K562 (cell line): Measurements from ENCODE around the gene SBK3. TPM values are rescaled to one million over a fixed set of nuclear protein-coding genes. Genes with fewer than 3 reads are reported as not detected.

Experiments
- ARID2 ChIP-seq: fragments of 450-650 bp; IDR thresholded peaks from 2 replicates; pipeline ENCODE4 v1.6.1; 2017; ENCODE audit warnings: antibody characterized with exemption, mild to moderate bottlenecking
- BRD9 ChIP-seq: fragments of 450-650 bp; IDR thresholded peaks from 2 replicates; pipeline ENCODE4 v1.6.1; 2018; ENCODE audit warnings: low read depth; ENCODE audit not compliant: partially characterized antibody
- CREBBP ChIP-seq: IDR thresholded peaks from one replicate; pipeline ENCODE4 v1.6.1; 2012; ENCODE audit warnings: low read depth, mild to moderate bottlenecking, control low read depth, inconsistent platforms, low read length
- EP400 ChIP-seq: fragments of 450-650 bp; IDR thresholded peaks from 2 replicates; pipeline ENCODE4 v1.6.1; 2017; ENCODE audit warnings: antibody characterized with exemption, mild to moderate bottlenecking, moderate library complexity
- ETV6 ChIP-seq, 3 experiments: fragments of 150-350 bp in 1 of 3; sonication (generic) in 1 of 3; formaldehyde crosslinking in 1 of 3; IDR thresholded peaks; 2 replicates each; pipeline versions ENCODE4 v1.6.1 to v1.8.0; 2014 to 2022; ENCODE audit warnings: borderline replicate concordance in 2 of 3, low read depth in 2 of 3, antibody characterized with exemption in 1 of 3, low read length in 1 of 3, mild to moderate bottlenecking in 1 of 3, missing genetic modification reagents in 1 of 3
- KLF13 ChIP-seq: fragments of 450-650 bp; IDR thresholded peaks from 2 replicates; pipeline ENCODE4 v1.6.1; 2016; ENCODE audit warnings: missing genetic modification characterization, low read depth, mild to moderate bottlenecking, missing compliant biosample characterization, moderate library complexity, borderline replicate concordance
- NCOA6 ChIP-seq: fragments of 450-650 bp; IDR thresholded peaks from 2 replicates; pipeline ENCODE4 v1.6.1; 2017; ENCODE audit warnings: mild to moderate bottlenecking
- RAD21 ChIP-seq, 2 experiments: fragments of 250-450 bp in 1 of 2; fragments of 450-650 bp in 1 of 2; sonication (Bioruptor Pico) in 1 of 2; formaldehyde crosslinking in 1 of 2; IDR thresholded peaks in 1 of 2; conservative IDR thresholded peaks in 1 of 2; 2 replicates each; pipeline versions ENCODE4 v1.4.0 to v1.8.0; 2020 to 2022; ENCODE audit warnings: mild to moderate bottlenecking in 2 of 2, moderate library complexity in 1 of 2
- RERE ChIP-seq: sonication (generic); formaldehyde crosslinking; IDR thresholded peaks from 2 replicates; pipeline ENCODE4 v1.8.0; 2023; ENCODE audit warnings: missing genetic modification reagents, mild to moderate bottlenecking, borderline replicate concordance
- SIN3B ChIP-seq: fragments of 450-650 bp; IDR thresholded peaks from 2 replicates; pipeline ENCODE4 v1.6.1; 2017; ENCODE audit warnings: low read depth, mild to moderate bottlenecking, moderate library complexity
- SRF ChIP-seq, 2 experiments: fragments of 250-450, 450-650 bp in 1 of 2; sonication (Bioruptor Pico) in 1 of 2; sonication (generic) in 1 of 2; formaldehyde crosslinking; IDR thresholded peaks; 2 replicates each; pipeline versions ENCODE4 v1.5.0 to v1.5.1; 2020 to 2022; ENCODE audit warnings: mild to moderate bottlenecking in 1 of 2, missing genetic modification reagents in 1 of 2
- TGIF2 ChIP-seq: sonication (generic); formaldehyde crosslinking; IDR thresholded peaks from 2 replicates; pipeline ENCODE4 v1.8.1; 2022; ENCODE audit warnings: mild to moderate bottlenecking, missing genetic modification reagents, moderate library complexity
- THAP7 ChIP-seq: fragments of 250-450 bp; sonication (Bioruptor Pico); IDR thresholded peaks from 2 replicates; pipeline ENCODE4 v1.5.0; 2021
- ZNF121 ChIP-seq: sonication (generic); formaldehyde crosslinking; conservative IDR thresholded peaks from 2 replicates; pipeline ENCODE4 v1.8.0; 2022; ENCODE audit warnings: missing genetic modification reagents
- ZNF165 ChIP-seq: fragments of 250-450 bp; sonication (Bioruptor Pico); IDR thresholded peaks from 2 replicates; pipeline ENCODE4 v1.4.0; 2020; ENCODE audit warnings: borderline replicate concordance
- ZNF41 ChIP-seq: fragments of 250-450 bp; sonication (Bioruptor Pico); conservative IDR thresholded peaks from 2 replicates; pipeline ENCODE4 v1.4.0; 2020; ENCODE audit warnings: mild to moderate bottlenecking
- polyA plus RNA-seq, 8 experiments: library from polyadenylated mRNA; depleted of rRNA in 4 of 8; stranded (reverse) in 5 of 8; unstranded in 3 of 8; fragments of >200 nt; fragmentation: Nextera tagmentation in 2 of 8; fragmentation: Illumina TruSeq in 1 of 8; extraction: Ambion mirVana in 2 of 8; extraction: Trizol in 1 of 8; gene quantifications; 2 replicates each; pipeline versions ENCODE4 v1.2.1 to v1.2.3, GENCODE V29; 2011 to 2014; ENCODE audit warnings: inconsistent platforms in 1 of 8, missing spikeins in 1 of 8
- total RNA-seq, 7 experiments: library from RNA; depleted of rRNA in 6 of 7; stranded (reverse); fragments of >200 nt in 6 of 7; fragmentation: Illumina TruSeq in 2 of 7; extraction: Trizol in 2 of 7; gene quantifications; 2 replicates each; pipeline versions ENCODE4 v1.2.1 to v1.2.3, GENCODE V29; 2011 to 2021; ENCODE audit warnings: low replicate concordance in 1 of 7
- TF ChIP-seq, protein P1 (sequence below): fragments of 450-650 bp; IDR thresholded peaks from 2 replicates; pipeline ENCODE4 v1.6.1; 2018; ENCODE audit not compliant: partially characterized antibody

SBK3 gene
- total and polyA plus RNA-seq, 9 of the 15 experiments (the other 6 are each of a cell fraction or from before 2014, with no cell fraction given), result 0.11 to 0.43 (median 0.13) TPM; not detected in 6

DNA sequence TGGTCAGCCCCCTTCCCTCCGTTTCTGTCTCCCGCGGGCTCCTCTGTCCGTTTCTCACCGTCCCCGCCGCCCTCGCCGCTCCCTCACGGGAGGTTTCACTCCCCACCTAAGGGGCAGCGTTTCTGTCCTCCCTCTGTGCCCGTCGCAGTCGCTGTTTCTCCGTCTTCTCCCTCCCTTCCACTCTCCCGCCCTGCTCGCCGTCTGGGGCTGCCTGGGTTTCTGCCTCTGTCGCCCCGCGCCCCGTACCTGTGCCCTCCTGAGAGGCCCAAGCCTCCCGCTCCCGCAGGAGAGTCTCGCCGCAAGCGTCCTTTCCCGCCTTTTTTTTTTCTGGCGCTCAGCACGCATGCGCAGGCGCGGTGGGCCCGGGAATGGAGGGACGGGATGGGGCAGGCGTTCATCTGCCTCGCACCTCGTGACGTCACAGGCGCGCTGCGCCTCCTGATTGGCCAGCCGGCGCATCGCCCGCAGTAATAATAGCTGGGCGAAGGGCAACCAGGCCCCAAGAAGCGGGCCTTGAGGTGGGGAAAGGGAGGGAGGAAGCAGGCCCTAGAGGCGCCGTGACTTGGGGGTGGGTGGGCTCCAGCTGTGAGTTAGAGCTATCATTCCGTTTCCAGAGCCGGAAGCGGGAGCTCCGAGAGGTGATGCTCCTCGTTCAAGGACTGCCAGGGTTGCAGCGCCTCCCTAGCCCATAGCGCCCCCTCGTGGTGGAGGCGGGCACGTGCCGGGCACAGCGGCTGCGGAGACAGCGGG is 41.7 kb downstream of the SBK3 start (continued):
- TF ChIP-seq RERE (CRISPR knock-in tag) (peak; percentile 100), RAD21 (CRISPR knock-in tag; conservative IDR thresholded peaks at IDR 0.05 in 1 of 2, IDR thresholded peaks at IDR 0.05 in 1 of 2) (peak; percentile 93 to 95), SRF (CRISPR knock-in tag; IDR thresholded peaks at IDR 0.05) (peak in 1 of 2 experiments; percentile 68; a peak in 1 of 4 replicates), TGIF2 (CRISPR knock-in tag) (peak; percentile 97), ZNF165 (no peak), NCOA6 (no peak), THAP7 (CRISPR knock-in tag) (no peak), BRD9 (no peak), EP400 (peak; percentile 87), KLF13 (tag) (no peak), ZNF41 (CRISPR knock-in tag) (no peak), SIN3B (no peak), ZNF121 (CRISPR knock-in tag) (peak; percentile 72), ARID2 (peak; percentile 56; the same call in 1 of the 2 replicates), CREBBP (no peak), ETV6 (IDR thresholded peaks at IDR 0.05; ENCODE audit: borderline replicate concordance in 1 of 2, low read depth in 2 of 2, low read length in 1 of 2) (no peak), ETV6 (CRISPR knock-in tag; IDR thresholded peaks at IDR 0.05; ENCODE audit: borderline replicate concordance) (peak; percentile 100)
- TF ChIP-seq, protein P1, sequence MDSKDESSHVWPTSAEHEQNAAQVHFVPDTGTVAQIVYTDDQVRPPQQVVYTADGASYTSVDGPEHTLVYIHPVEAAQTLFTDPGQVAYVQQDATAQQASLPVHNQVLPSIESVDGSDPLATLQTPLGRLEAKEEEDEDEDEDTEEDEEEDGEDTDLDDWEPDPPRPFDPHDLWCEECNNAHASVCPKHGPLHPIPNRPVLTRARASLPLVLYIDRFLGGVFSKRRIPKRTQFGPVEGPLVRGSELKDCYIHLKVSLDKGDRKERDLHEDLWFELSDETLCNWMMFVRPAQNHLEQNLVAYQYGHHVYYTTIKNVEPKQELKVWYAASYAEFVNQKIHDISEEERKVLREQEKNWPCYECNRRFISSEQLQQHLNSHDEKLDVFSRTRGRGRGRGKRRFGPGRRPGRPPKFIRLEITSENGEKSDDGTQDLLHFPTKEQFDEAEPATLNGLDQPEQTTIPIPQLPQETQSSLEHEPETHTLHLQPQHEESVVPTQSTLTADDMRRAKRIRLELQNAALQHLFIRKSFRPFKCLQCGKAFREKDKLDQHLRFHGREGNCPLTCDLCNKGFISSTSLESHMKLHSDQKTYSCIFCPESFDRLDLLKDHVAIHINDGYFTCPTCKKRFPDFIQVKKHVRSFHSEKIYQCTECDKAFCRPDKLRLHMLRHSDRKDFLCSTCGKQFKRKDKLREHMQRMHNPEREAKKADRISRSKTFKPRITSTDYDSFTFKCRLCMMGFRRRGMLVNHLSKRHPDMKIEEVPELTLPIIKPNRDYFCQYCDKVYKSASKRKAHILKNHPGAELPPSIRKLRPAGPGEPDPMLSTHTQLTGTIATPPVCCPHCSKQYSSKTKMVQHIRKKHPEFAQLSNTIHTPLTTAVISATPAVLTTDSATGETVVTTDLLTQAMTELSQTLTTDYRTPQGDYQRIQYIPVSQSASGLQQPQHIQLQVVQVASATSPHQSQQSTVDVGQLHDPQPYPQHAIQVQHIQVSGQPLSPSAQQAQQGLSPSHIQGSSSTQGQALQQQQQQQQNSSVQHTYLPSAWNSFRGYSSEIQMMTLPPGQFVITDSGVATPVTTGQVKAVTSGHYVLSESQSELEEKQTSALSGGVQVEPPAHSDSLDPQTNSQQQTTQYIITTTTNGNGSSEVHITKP, result no peak
